SK-N-SH (cell line): ENCODE results near the gene C20orf141. TPM values are rescaled to one million over a fixed set of nuclear protein-coding genes. Genes with fewer than 3 reads are reported as not detected.

Experiments
- CTCF ChIA-PET: fragments of 300-600, 350-600 bp; formaldehyde crosslinking; extraction: SDS; loops from one replicate; lab custom pipeline; 2021; lab: Yijun Ruan, JAX
- POLR2A ChIA-PET: fragments of 350-600 bp; sonication (Branson Sonifier 250); formaldehyde crosslinking; extraction: SDS; loops from one replicate; lab custom pipeline; 2020; ENCODE audit warnings: antibody characterized with exemption, inconsistent platforms; lab: Yijun Ruan, JAX
- DNase-seq: peaks from one replicate; pipeline ENCODE4 v3.0.0; 2012
- H2AFZ ChIP-seq: fragments of 200-600 bp; sonication (generic); 2 replicates; pipeline ENCODE4 v1.8.1; 2016; ENCODE audit warnings: antibody characterized with exemption, mild to moderate bottlenecking, low read depth
- H3F3A ChIP-seq: fragments of 200-600 bp; sonication (generic); replicated peaks from 2 replicates; pipeline ENCODE3; 2016; ENCODE audit warnings: antibody characterized with exemption, mild to moderate bottlenecking; ENCODE audit not compliant: insufficient read depth
- H3K27ac ChIP-seq, 2 experiments: fragments of 200-500 bp in 1 of 2; fragments of 200-600 bp in 1 of 2; sonication (Bioruptor generic) in 1 of 2; sonication (generic), shearing (Covaris generic) in 1 of 2; 2 replicates each; pipeline versions ENCODE4 v1.5.1 to v1.6.1; 2014 to 2016; ENCODE audit warnings: low read depth in 2 of 2, inconsistent platforms in 1 of 2, low read length in 1 of 2, mild to moderate bottlenecking in 1 of 2, mixed read lengths in 1 of 2
- H3K27me3 ChIP-seq: fragments of 200-600 bp; sonication (generic), shearing (Covaris generic); 2 replicates; pipeline ENCODE4 v1.6.1; 2016; ENCODE audit warnings: mixed run types; ENCODE audit not compliant: insufficient read depth
- H3K36me3 ChIP-seq, 2 experiments: fragments of 200-500 bp in 1 of 2; fragments of 200-600 bp in 1 of 2; sonication (Bioruptor generic) in 1 of 2; sonication (generic) in 1 of 2; replicated peaks in 1 of 2; 2 replicates each; pipeline versions ENCODE3 to v1.5.1; 2014 to 2016; ENCODE audit warnings: low read length in 1 of 2, mild to moderate bottlenecking in 1 of 2; ENCODE audit not compliant: insufficient read depth in 2 of 2, control insufficient read depth in 1 of 2
- H3K4me1 ChIP-seq, 2 experiments: fragments of 200-500 bp in 1 of 2; fragments of 200-600 bp in 1 of 2; sonication (Bioruptor generic) in 1 of 2; sonication (generic), shearing (Covaris generic) in 1 of 2; 2 replicates each; pipeline versions ENCODE4 v1.5.1 to v1.6.1; 2014 to 2016; ENCODE audit warnings: low read depth in 1 of 2, low read length in 1 of 2, mixed run types in 1 of 2; ENCODE audit not compliant: insufficient read depth in 2 of 2, control insufficient read depth in 1 of 2
- H3K4me2 ChIP-seq: fragments of 200-600 bp; sonication (generic), shearing (Covaris generic); 2 replicates; pipeline ENCODE4 v1.6.1; 2017; ENCODE audit warnings: mixed run types
- H3K4me3 ChIP-seq, 2 experiments: fragments of 200-500 bp in 1 of 2; fragments of 200-600 bp in 1 of 2; sonication (Bioruptor generic) in 1 of 2; sonication (generic), shearing (Covaris generic) in 1 of 2; 2 replicates each; pipeline versions ENCODE4 v1.5.1 to v1.8.1; 2014 to 2016; ENCODE audit warnings: low read depth in 2 of 2, inconsistent platforms in 1 of 2, low read length in 1 of 2, mild to moderate bottlenecking in 1 of 2, mixed read lengths in 1 of 2, moderate library complexity in 1 of 2
- H3K79me2 ChIP-seq: fragments of 200-600 bp; sonication (generic); 2 replicates; pipeline ENCODE4 v1.8.1; 2017; ENCODE audit warnings: mild to moderate bottlenecking; ENCODE audit not compliant: insufficient read depth
- H3K9ac ChIP-seq: fragments of 200-600 bp; sonication (generic); 2 replicates; pipeline ENCODE4 v1.6.1; 2017; ENCODE audit warnings: mixed run types
- H3K9me2 ChIP-seq: fragments of 200-600 bp; sonication (generic); 2 replicates; pipeline ENCODE4 v1.6.1; 2017; ENCODE audit warnings: mixed run types
- H3K9me3 ChIP-seq: fragments of 200-600 bp; sonication (generic); 2 replicates; pipeline ENCODE4 v1.6.1; 2017; ENCODE audit warnings: mixed run types, mild to moderate bottlenecking, moderate library complexity
- H4K20me1 ChIP-seq: fragments of 200-600 bp; sonication (generic); 2 replicates; pipeline ENCODE4 v1.6.1; 2017; ENCODE audit warnings: mild to moderate bottlenecking, mixed run types; ENCODE audit not compliant: insufficient read depth
- CHD2 ChIP-seq: fragments of 150-350 bp; IDR thresholded peaks from 2 replicates; pipeline ENCODE4 v1.6.1; 2018; ENCODE audit warnings: low read length; ENCODE audit not compliant: partially characterized antibody
- ELF1 ChIP-seq: IDR thresholded peaks from 2 replicates; pipeline ENCODE4 v1.4.0; 2012
- EP300 ChIP-seq, 2 experiments: IDR thresholded peaks; 2 replicates each; pipeline versions ENCODE4 v1.4.0 to v1.6.1; 2012; ENCODE audit warnings: borderline replicate concordance in 1 of 2, low read depth in 1 of 2, low read length in 1 of 2
- EZH2phosphoT487 ChIP-seq: fragments of 200-600 bp; sonication (generic); IDR thresholded peaks from 2 replicates; pipeline ENCODE4 v1.6.1; 2017; ENCODE audit warnings: low read depth, mixed run types, mild to moderate bottlenecking, antibody characterized with exemption, moderate library complexity, borderline replicate concordance
- GATA2 ChIP-seq: sonication (generic); formaldehyde crosslinking; IDR thresholded peaks from 2 replicates; pipeline ENCODE4 v1.5.0; 2020; ENCODE audit warnings: mild to moderate bottlenecking, missing genetic modification reagents
- MEF2A ChIP-seq: IDR thresholded peaks from 2 replicates; pipeline ENCODE4 v1.4.0; 2012; ENCODE audit warnings: low read depth, borderline replicate concordance
- MXI1 ChIP-seq: IDR thresholded peaks from 2 replicates; pipeline ENCODE4 v1.6.1; 2012; ENCODE audit warnings: mild to moderate bottlenecking, low read depth, low read length, improper control_type of control experiment
- NFIC ChIP-seq: IDR thresholded peaks from 2 replicates; pipeline ENCODE4 v1.4.0; 2012; ENCODE audit warnings: borderline replicate concordance
- POLR2AphosphoS5 ChIP-seq: IDR thresholded peaks from 2 replicates; pipeline ENCODE4 v1.6.1; 2012; ENCODE audit warnings: low read depth, low read length
- RAD21 ChIP-seq: IDR thresholded peaks from 2 replicates; pipeline ENCODE4 v1.6.1; 2012; ENCODE audit warnings: mild to moderate bottlenecking, low read length
- RCOR1 ChIP-seq: fragments of 150-350 bp; IDR thresholded peaks from 2 replicates; pipeline ENCODE4 v1.6.1; 2017; ENCODE audit warnings: antibody characterized with exemption, low read length
- SIN3A ChIP-seq: IDR thresholded peaks from 2 replicates; pipeline ENCODE4 v1.6.1; 2012; ENCODE audit warnings: low read depth, mild to moderate bottlenecking, low read length, moderate library complexity, borderline replicate concordance
- SMC3 ChIP-seq: IDR thresholded peaks from 2 replicates; pipeline ENCODE4 v1.6.1; 2012; ENCODE audit warnings: low read depth, low read length, improper control_type of control experiment
- TAF1 ChIP-seq: IDR thresholded peaks from 2 replicates; pipeline ENCODE4 v1.6.1; 2012; ENCODE audit warnings: low read depth, mild to moderate bottlenecking, low read length, moderate library complexity, borderline replicate concordance
- TCF12 ChIP-seq: IDR thresholded peaks from 2 replicates; pipeline ENCODE4 v1.4.0; 2012
- WGBS: methylation state at CpG from one replicate; pipeline ENCODE4 v1.1.6; 2017; ENCODE audit warnings: low lambda C conversion rate; 5-methylcytosine and 5-hydroxymethylcytosine counted together
- polyA plus RNA-seq, 3 experiments: library from polyadenylated mRNA; depleted of rRNA; stranded (reverse); fragments of >200 nt; gene quantifications; 2 replicates each; pipeline ENCODE4 v1.2.3, GENCODE V29; 2012
- TF ChIP-seq, protein P1 (sequence below): fragments of 150-350 bp; IDR thresholded peaks from 2 replicates; pipeline ENCODE4 v1.6.1; 2016; ENCODE audit warnings: mild to moderate bottlenecking, low read depth, low read length
- TF ChIP-seq, protein P2 (sequence below): IDR thresholded peaks from 2 replicates; pipeline ENCODE4 v1.4.0; 2012; ENCODE audit warnings: low read depth, borderline replicate concordance
- TF ChIP-seq, protein P3 (sequence below): IDR thresholded peaks from 2 replicates; pipeline ENCODE4 v1.4.0; 2012; ENCODE audit warnings: low read depth, borderline replicate concordance
- TF ChIP-seq, protein P4 (sequence below): IDR thresholded peaks from 2 replicates; pipeline ENCODE4 v1.6.1; 2012; ENCODE audit warnings: mild to moderate bottlenecking, low read depth, low read length, moderate library complexity

Gene C20orf141
- polyA plus RNA-seq, 1 of the 3 experiments (the other 2 are of a cell fraction) = 1.2 TPM

DNA sequence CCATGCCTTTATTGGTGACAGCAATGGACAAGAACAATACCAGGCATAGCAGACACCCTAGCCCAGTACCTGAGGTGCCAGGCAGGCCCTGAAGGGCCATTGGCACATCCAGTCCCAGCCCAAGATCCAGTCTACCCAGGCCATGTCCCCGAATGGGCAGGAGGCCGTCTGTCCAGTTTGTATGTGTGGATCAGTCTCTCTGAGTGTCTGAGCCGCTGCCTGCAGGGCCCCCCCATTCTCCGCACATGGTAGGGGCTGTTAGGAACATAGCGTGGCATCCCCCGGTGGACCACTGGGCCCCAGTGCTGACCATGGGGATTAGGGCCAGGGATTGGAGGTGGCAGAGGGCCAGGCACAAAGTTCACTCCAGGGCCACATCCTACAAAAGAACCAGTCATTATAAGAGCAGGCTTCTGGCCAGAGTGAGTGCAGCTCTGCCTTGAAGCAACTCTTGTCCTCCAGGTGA lies 20.6 kb downstream of the C20orf141 start:
- no peak for TF ChIP-seq POLR2AphosphoS5
- TF ChIP-seq SIN3A = no peak
- no peak for TF ChIP-seq MXI1
- no peak for TF ChIP-seq ELF1
- TF ChIP-seq, protein P1, sequence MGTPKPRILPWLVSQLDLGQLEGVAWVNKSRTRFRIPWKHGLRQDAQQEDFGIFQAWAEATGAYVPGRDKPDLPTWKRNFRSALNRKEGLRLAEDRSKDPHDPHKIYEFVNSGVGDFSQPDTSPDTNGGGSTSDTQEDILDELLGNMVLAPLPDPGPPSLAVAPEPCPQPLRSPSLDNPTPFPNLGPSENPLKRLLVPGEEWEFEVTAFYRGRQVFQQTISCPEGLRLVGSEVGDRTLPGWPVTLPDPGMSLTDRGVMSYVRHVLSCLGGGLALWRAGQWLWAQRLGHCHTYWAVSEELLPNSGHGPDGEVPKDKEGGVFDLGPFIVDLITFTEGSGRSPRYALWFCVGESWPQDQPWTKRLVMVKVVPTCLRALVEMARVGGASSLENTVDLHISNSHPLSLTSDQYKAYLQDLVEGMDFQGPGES = no peak
- TF ChIP-seq RAD21 = no peak
- no peak for TF ChIP-seq EZH2phosphoT487
- no peak for TF ChIP-seq TCF12
- TF ChIP-seq, protein P2, sequence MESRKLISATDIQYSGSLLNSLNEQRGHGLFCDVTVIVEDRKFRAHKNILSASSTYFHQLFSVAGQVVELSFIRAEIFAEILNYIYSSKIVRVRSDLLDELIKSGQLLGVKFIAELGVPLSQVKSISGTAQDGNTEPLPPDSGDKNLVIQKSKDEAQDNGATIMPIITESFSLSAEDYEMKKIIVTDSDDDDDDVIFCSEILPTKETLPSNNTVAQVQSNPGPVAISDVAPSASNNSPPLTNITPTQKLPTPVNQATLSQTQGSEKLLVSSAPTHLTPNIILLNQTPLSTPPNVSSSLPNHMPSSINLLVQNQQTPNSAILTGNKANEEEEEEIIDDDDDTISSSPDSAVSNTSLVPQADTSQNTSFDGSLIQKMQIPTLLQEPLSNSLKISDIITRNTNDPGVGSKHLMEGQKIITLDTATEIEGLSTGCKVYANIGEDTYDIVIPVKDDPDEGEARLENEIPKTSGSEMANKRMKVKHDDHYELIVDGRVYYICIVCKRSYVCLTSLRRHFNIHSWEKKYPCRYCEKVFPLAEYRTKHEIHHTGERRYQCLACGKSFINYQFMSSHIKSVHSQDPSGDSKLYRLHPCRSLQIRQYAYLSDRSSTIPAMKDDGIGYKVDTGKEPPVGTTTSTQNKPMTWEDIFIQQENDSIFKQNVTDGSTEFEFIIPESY = no peak
- no peaks in the 10 kb centered on the region for H3K9me2 ChIP-seq
- no peaks in the 10 kb centered on the region for H3K9me3 ChIP-seq
- no peaks in the 10 kb centered on the region for H3K27me3 ChIP-seq
- H3K36me3 ChIP-seq = peaks cover 0 to 20% of the 10 kb centered on the region in 2 experiments
- no peak overlapping the region for H2AFZ ChIP-seq
- H4K20me1 ChIP-seq = no peaks in the 10 kb centered on the region
- peaks cover 6 to 15% of the 10 kb centered on the region in 2 experiments; a peak in 2 of 4 replicates for H3K4me1 ChIP-seq
- CTCF ChIA-PET = interaction anchor here (1.1 kb wide), 1 partner anchor 8 kb away, joined by 3 read pairs; no protein-coding TSS in a partner anchor
- H3K79me2 ChIP-seq = peaks cover 8% of the 10 kb centered on the region; the same call in 1 of the 2 replicates
- H3K4me2 ChIP-seq = no peak overlapping the region
- H3K4me3 ChIP-seq = no peak overlapping the region
- DNase-seq = no peak
- H3K27ac ChIP-seq = no peak overlapping the region
- POLR2A ChIA-PET = no interaction called here
- WGBS = 95% methylated on average over 4 of the region's 6 CpGs
- H3F3A ChIP-seq = peaks cover 15% of the 10 kb centered on the region
- no peak overlapping the region for H3K9ac ChIP-seq

DNA sequence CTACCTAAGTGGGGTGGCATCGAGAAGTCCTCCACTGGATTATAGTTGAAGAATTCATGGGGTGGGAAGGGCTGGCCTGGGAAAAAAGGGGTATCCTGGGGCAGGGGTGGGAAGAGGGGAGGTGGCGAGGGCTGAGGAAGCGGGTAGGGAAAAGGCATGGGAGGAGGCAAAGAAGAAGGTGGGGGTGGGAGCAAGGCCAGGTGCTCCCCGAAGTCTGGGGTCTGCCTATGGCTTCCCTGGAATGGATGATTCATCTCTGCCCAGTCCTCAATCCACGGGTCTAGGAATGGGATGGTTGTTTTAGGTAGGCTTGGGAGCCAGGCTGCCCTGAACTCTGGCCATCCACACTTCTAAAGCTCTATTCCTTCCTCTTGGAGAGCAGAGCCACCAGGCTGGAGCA lies 21.2 kb downstream of the C20orf141 start:
- POLR2A ChIA-PET = no interaction called here
- 80% methylated on average over 5 of the region's 5 CpGs for WGBS
- TF ChIP-seq, protein P1 = no peak
- no peak for TF ChIP-seq MEF2A
- TF ChIP-seq NFIC = no peak
- TF ChIP-seq CHD2 = no peak
- TF ChIP-seq, protein P3, sequence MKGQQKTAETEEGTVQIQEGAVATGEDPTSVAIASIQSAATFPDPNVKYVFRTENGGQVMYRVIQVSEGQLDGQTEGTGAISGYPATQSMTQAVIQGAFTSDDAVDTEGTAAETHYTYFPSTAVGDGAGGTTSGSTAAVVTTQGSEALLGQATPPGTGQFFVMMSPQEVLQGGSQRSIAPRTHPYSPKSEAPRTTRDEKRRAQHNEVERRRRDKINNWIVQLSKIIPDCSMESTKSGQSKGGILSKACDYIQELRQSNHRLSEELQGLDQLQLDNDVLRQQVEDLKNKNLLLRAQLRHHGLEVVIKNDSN = no peak
- no peak for TF ChIP-seq SIN3A
- TF ChIP-seq SMC3 = no peak
- no peak for TF ChIP-seq TAF1
- no peak for TF ChIP-seq RCOR1
- TF ChIP-seq, protein P4, sequence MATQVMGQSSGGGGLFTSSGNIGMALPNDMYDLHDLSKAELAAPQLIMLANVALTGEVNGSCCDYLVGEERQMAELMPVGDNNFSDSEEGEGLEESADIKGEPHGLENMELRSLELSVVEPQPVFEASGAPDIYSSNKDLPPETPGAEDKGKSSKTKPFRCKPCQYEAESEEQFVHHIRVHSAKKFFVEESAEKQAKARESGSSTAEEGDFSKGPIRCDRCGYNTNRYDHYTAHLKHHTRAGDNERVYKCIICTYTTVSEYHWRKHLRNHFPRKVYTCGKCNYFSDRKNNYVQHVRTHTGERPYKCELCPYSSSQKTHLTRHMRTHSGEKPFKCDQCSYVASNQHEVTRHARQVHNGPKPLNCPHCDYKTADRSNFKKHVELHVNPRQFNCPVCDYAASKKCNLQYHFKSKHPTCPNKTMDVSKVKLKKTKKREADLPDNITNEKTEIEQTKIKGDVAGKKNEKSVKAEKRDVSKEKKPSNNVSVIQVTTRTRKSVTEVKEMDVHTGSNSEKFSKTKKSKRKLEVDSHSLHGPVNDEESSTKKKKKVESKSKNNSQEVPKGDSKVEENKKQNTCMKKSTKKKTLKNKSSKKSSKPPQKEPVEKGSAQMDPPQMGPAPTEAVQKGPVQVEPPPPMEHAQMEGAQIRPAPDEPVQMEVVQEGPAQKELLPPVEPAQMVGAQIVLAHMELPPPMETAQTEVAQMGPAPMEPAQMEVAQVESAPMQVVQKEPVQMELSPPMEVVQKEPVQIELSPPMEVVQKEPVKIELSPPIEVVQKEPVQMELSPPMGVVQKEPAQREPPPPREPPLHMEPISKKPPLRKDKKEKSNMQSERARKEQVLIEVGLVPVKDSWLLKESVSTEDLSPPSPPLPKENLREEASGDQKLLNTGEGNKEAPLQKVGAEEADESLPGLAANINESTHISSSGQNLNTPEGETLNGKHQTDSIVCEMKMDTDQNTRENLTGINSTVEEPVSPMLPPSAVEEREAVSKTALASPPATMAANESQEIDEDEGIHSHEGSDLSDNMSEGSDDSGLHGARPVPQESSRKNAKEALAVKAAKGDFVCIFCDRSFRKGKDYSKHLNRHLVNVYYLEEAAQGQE = no peak
- no peak for TF ChIP-seq GATA2
- TF ChIP-seq EP300 (IDR thresholded peaks at IDR 0.05; ENCODE audit: borderline replicate concordance in 1 of 2, low read depth in 1 of 2, low read length in 1 of 2) = no peak

More for the DNA sequence above, 21.2 kb downstream of the C20orf141 start:
- no peak overlapping the region for H3K9ac ChIP-seq
- no peak overlapping the region for H3K4me2 ChIP-seq
- no peaks in the 10 kb centered on the region for H3K27me3 ChIP-seq
- no peak overlapping the region for H2AFZ ChIP-seq
- no peak for DNase-seq
- H3K79me2 ChIP-seq = peaks cover 8% of the 10 kb centered on the region; the same call in 1 of the 2 replicates
- H3K27ac ChIP-seq = no peak overlapping the region
- no peaks in the 10 kb centered on the region for H3K9me3 ChIP-seq
- CTCF ChIA-PET = no interaction called here
- no peak overlapping the region for H3K4me3 ChIP-seq
- peaks cover 6 to 15% of the 10 kb centered on the region in 2 experiments; a peak in 2 of 4 replicates for H3K4me1 ChIP-seq
- no peaks in the 10 kb centered on the region for H3K9me2 ChIP-seq
- H4K20me1 ChIP-seq = no peaks in the 10 kb centered on the region
- peaks cover 0 to 20% of the 10 kb centered on the region in 2 experiments for H3K36me3 ChIP-seq
- peaks cover 15% of the 10 kb centered on the region for H3F3A ChIP-seq
